Measurements from ENCODE around the gene TDRD15. TPM values are rescaled to one million over a fixed set of nuclear protein-coding genes. Genes with fewer than 3 reads are reported as not detected.

Gene TDRD15
- total and polyA plus RNA-seq, 2 of the 4 experiments (the other 2 are of a cell fraction) = not detected

DNA sequence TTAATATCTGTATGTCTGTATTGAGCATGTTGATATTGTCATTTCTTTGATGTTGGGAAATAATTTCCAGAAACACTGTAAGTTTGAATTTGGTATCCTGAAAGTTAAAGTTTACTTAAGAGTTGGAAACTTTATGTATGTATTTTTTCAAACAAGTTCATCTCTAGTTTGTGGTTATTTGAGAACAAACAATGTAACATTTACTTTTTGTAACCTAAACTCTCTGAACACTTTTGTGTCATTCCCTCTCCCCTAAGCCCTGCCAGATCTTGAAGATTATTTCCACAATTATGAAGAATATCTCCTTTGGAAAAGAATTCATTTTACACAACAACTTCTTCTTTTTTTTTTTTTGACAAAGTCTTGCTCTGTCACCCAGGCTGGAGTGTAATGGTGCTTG lies 24.9 kb downstream of the TDRD15 start:
- POLR2A ChIA-PET (ENCODE audit: unreplicated experiment) = no interaction called here

More for the DNA sequence above, 24.9 kb downstream of the TDRD15 start:
- intact Hi-C loops (cut with micrococcal nuclease) = no loop called here
- Histone ChIP-seq H3K4me3 (ENCODE audit: insufficient read depth, low read depth, low read length) (no peak overlapping the region), H3K9me3 (ENCODE audit: control insufficient read depth, insufficient read depth, low read length) (no peaks in the 10 kb centered on the region), H4K5ac (ENCODE audit: low read depth, low read length) (no peak overlapping the region), H3K36me3 (ENCODE audit: control insufficient read depth, insufficient read depth, low read length) (no peaks in the 10 kb centered on the region), H3K4me1 (ENCODE audit: control insufficient read depth, insufficient read depth, low read length) (no peaks in the 10 kb centered on the region), H2BK5ac (ENCODE audit: low read depth, low read length, poor library complexity, severe bottlenecking) (no peak overlapping the region), H3K27me3 (ENCODE audit: control insufficient read depth, insufficient read depth, low read length) (no peaks in the 10 kb centered on the region), H3K18ac (ENCODE audit: low read depth, low read length) (no peak overlapping the region), H4K20me1 (ENCODE audit: insufficient read depth, low read length) (no peaks in the 10 kb centered on the region), H3K9ac (ENCODE audit: low read depth, low read length) (no peak overlapping the region), H2AK9ac (replicated peaks; ENCODE audit: low read depth, low read length, poor library complexity) (no peak overlapping the region), H4K91ac (ENCODE audit: insufficient read depth, low read depth, low read length) (no peak overlapping the region), H3K79me1 (ENCODE audit: low read depth in 1 of 2, low read length in 2 of 2) (no peaks in the 10 kb centered on the region), H3K4me2 (ENCODE audit: low read depth, low read length) (no peak overlapping the region), H2BK15ac (ENCODE audit: low read depth, low read length) (no peak overlapping the region), H3K4ac (ENCODE audit: low read depth, low read length) (no peak overlapping the region), H2AK5ac (ENCODE audit: low read depth, low read length) (no peak overlapping the region), H3K14ac (replicated peaks; ENCODE audit: low read depth, low read length) (no peak overlapping the region), H3K27ac (ENCODE audit: insufficient read depth, low read length) (no peak overlapping the region), H3K56ac (ENCODE audit: extremely low read depth, insufficient read depth, low read length) (no peak overlapping the region), H3K23ac (ENCODE audit: low read depth, low read length) (no peak overlapping the region), H4K8ac (ENCODE audit: low read depth in 2 of 2, low read length in 2 of 2) (no peak overlapping the region), H2BK120ac (ENCODE audit: low read depth, low read length) (no peak overlapping the region), H3K9me1 (ENCODE audit: insufficient read depth, low read length) (no peaks in the 10 kb centered on the region), H2BK20ac (ENCODE audit: low read depth, low read length) (no peak overlapping the region), H2AFZ (replicated peaks; ENCODE audit: low read length, poor library complexity) (no peak overlapping the region)
- in situ Hi-C loops (cut with MboI; ENCODE audit: low sequenced_read_pairs) = no loop called here
- TF ChIP-seq CEBPB (IDR thresholded peaks at IDR 0.05; ENCODE audit: low read depth, low read length) (no peak), FOS (IDR thresholded peaks at IDR 0.05; ENCODE audit: low read depth, low read length) (no peak), MXI1 (IDR thresholded peaks at IDR 0.05; ENCODE audit: borderline replicate concordance, low read depth, low read length) (no peak), RFX5 (IDR thresholded peaks at IDR 0.05; ENCODE audit: low read depth, low read length) (no peak), CHD1 (IDR thresholded peaks at IDR 0.05; ENCODE audit: low read depth, low read length) (no peak), POLR2A (IDR thresholded peaks at IDR 0.05; ENCODE audit: low read depth, low read length) (no peak), CTCF (conservative IDR thresholded peaks at IDR 0.05; ENCODE audit: low read depth, low read length) (no peak), SMC3 (IDR thresholded peaks at IDR 0.05; ENCODE audit: low read depth, low read length) (no peak), ELK1 (IDR thresholded peaks at IDR 0.05; ENCODE audit: borderline replicate concordance, low read depth, low read length) (no peak), RAD21 (IDR thresholded peaks at IDR 0.05; ENCODE audit: low read length) (no peak), BHLHE40 (IDR thresholded peaks at IDR 0.05; ENCODE audit: low read depth, low read length) (no peak), NFE2L2 (IDR thresholded peaks at IDR 0.05; ENCODE audit: low read depth, low read length) (no peak), RCOR1 (IDR thresholded peaks at IDR 0.05; ENCODE audit: insufficient replicate concordance, low read length) (no peak), MAFK (IDR thresholded peaks at IDR 0.05; ENCODE audit: low read depth, low read length) (no peak), MAZ (IDR thresholded peaks at IDR 0.05; ENCODE audit: borderline replicate concordance, low read depth, low read length) (no peak)
- TF ChIP-seq, protein P1, sequence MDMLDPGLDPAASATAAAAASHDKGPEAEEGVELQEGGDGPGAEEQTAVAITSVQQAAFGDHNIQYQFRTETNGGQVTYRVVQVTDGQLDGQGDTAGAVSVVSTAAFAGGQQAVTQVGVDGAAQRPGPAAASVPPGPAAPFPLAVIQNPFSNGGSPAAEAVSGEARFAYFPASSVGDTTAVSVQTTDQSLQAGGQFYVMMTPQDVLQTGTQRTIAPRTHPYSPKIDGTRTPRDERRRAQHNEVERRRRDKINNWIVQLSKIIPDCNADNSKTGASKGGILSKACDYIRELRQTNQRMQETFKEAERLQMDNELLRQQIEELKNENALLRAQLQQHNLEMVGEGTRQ (IDR thresholded peaks at IDR 0.05; ENCODE audit: low read depth, low read length) = no peak
- CTCF ChIA-PET = no interaction called here
- dilution Hi-C loops (cut with HindIII; ENCODE audit: low sequenced_read_pairs, unreplicated experiment) = no loop called here
- DNase-seq (no peak), ATAC-seq (ENCODE audit: low read depth) (no peak)
- no TSS peak for BruUV-seq (replicated peaks)
